GM23248 (cell line): ENCODE measurements around the gene SIK3. TPM values are rescaled to one million over a fixed set of nuclear protein-coding genes. Genes with fewer than 3 reads are reported as not detected.

Source experiments
- DNase-seq: peaks from one replicate; pipeline ENCODE4 v3.0.0-alpha.2; 2015
- H2AFZ ChIP-seq: fragments of 200-600 bp; sonication (generic); 2 replicates; pipeline ENCODE4 v1.6.1; 2016; ENCODE audit warnings: antibody characterized with exemption
- H3F3A ChIP-seq: fragments of 200-600 bp; sonication (generic); 2 replicates; pipeline ENCODE4 v1.6.1; 2016; ENCODE audit warnings: mild to moderate bottlenecking, antibody characterized with exemption, mixed run types; ENCODE audit not compliant: insufficient read depth
- H3K27ac ChIP-seq: fragments of 200-600 bp; sonication (generic); 2 replicates; pipeline ENCODE4 v1.5.1; 2016; ENCODE audit warnings: mild to moderate bottlenecking
- H3K27me3 ChIP-seq: fragments of 200-600 bp; sonication (generic); replicated peaks from 2 replicates; pipeline ENCODE4 v1.6.1; 2016; ENCODE audit warnings: mild to moderate bottlenecking; ENCODE audit not compliant: insufficient read depth
- H3K36me3 ChIP-seq: fragments of 200-600 bp; sonication (generic); 2 replicates; pipeline ENCODE4 v1.6.1; 2016; ENCODE audit warnings: low read depth, mild to moderate bottlenecking
- H3K4me1 ChIP-seq: fragments of 200-600 bp; sonication (generic); 2 replicates; pipeline ENCODE4 v1.6.1; 2016; ENCODE audit warnings: mild to moderate bottlenecking; ENCODE audit not compliant: insufficient read depth
- H3K4me2 ChIP-seq: fragments of 200-600 bp; sonication (generic); one replicate; pipeline ENCODE4 v1.6.1; 2016; ENCODE audit warnings: mild to moderate bottlenecking; ENCODE audit not compliant: unreplicated experiment
- H3K4me3 ChIP-seq: fragments of 200-600 bp; sonication (generic); 2 replicates; pipeline ENCODE4 v1.5.1; 2016; ENCODE audit warnings: mild to moderate bottlenecking
- H3K79me2 ChIP-seq: fragments of 200-600 bp; sonication (generic); 2 replicates; pipeline ENCODE4 v1.6.1; 2016; ENCODE audit warnings: mild to moderate bottlenecking; ENCODE audit not compliant: insufficient read depth
- H3K9ac ChIP-seq: fragments of 200-600 bp; sonication (generic); 2 replicates; pipeline ENCODE4 v1.6.1; 2016; ENCODE audit warnings: mild to moderate bottlenecking
- H3K9me2 ChIP-seq: fragments of 200-600 bp; sonication (generic); 2 replicates; pipeline ENCODE4 v1.6.1; 2016; ENCODE audit warnings: mixed run types, mild to moderate bottlenecking, moderate library complexity; ENCODE audit not compliant: insufficient read depth
- H3K9me3 ChIP-seq: fragments of 200-600 bp; sonication (generic); one replicate; pipeline ENCODE4 v1.6.1; 2017; ENCODE audit warnings: low read depth
- H4K20me1 ChIP-seq: fragments of 200-600 bp; sonication (generic); 2 replicates; pipeline ENCODE4 v1.6.0; 2016; ENCODE audit not compliant: insufficient read depth
- EZH2 ChIP-seq: fragments of 200-600 bp; sonication (generic); IDR thresholded peaks from 2 replicates; pipeline ENCODE4 v1.6.1; 2018; ENCODE audit warnings: antibody characterized with exemption, mild to moderate bottlenecking; ENCODE audit not compliant: insufficient read depth, poor library complexity, severe bottlenecking
- EZH2phosphoT487 ChIP-seq: fragments of 200-600 bp; sonication (generic); IDR thresholded peaks from 2 replicates; pipeline ENCODE4 v1.6.1; 2018; ENCODE audit warnings: antibody characterized with exemption, moderate library complexity, mild to moderate bottlenecking, low read depth; ENCODE audit not compliant: insufficient read depth
- WGBS, 2 experiments: methylation state at CpG; one replicate each; pipeline ENCODE4 v1.1.6; 2015 to 2017; ENCODE audit warnings: low lambda C conversion rate in 2 of 2, low coverage in 1 of 2; ENCODE audit errors: missing lambda C conversion rate in 2 of 2; 5-methylcytosine and 5-hydroxymethylcytosine counted together
- in situ Hi-C: fragments of 300-500 bp; cut with MboI; formaldehyde crosslinking; loops from 2 replicates; pipeline ENCODE4 v1.15.0; 2020
- polyA plus RNA-seq: library from polyadenylated mRNA; unstranded; fragments of >200 nt; fragmentation: Nextera tagmentation; extraction: Ambion mirVana; gene quantifications from 2 replicates; pipeline ENCODE4 v1.2.1, GENCODE V29; 2016
- total RNA-seq: library from RNA; depleted of rRNA; stranded (reverse); fragments of >200 nt; shearing (Covaris generic); gene quantifications from 2 replicates; pipeline ENCODE4 v1.2.3, GENCODE V29; 2014

SIK3 gene
- total and polyA plus RNA-seq, 2 experiments from 2014 or later = 4.2 to 15.5 TPM

DNA sequence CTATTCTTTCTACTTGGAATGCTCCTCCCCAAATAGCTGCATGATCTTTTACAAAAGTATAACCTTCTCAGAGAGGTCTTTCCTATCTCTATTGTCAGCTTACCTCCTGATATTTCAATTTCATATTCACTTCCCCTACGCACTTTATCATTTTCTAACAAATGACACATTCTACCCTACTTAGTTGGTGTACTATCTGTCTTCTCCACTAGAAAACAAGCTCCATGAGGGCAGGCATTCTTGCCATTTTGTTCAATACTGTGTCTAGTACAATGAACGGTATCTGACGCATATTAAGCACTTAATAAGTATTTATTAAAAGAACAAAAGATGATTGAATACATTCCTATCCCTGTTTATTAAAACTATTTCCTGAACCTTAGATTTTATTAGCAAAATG lies 164.3 kb downstream of the SIK3 start:
- WGBS, 2 experiments = 97 to 99% methylated on average over 3 of the region's 3 CpGs
- H3K9me2 ChIP-seq = no peaks in the 10 kb centered on the region
- no peak overlapping the region for H3K4me3 ChIP-seq
- in situ Hi-C loops = no loop called here
- H3K36me3 ChIP-seq = no peaks in the 10 kb centered on the region
- H2AFZ ChIP-seq = no peak overlapping the region
- TF ChIP-seq EZH2 (no peak), EZH2phosphoT487 (no peak)
- no peak overlapping the region for H3K27ac ChIP-seq
- no peak for DNase-seq
- no peak overlapping the region for H3K9ac ChIP-seq
- H3K27me3 ChIP-seq = no peaks in the 10 kb centered on the region
- no peaks in the 10 kb centered on the region for H4K20me1 ChIP-seq
- no peaks in the 10 kb centered on the region for H3K79me2 ChIP-seq
- no peaks in the 10 kb centered on the region for H3F3A ChIP-seq
- H3K4me2 ChIP-seq = no peak overlapping the region
- H3K4me1 ChIP-seq = peaks cover 16% of the 10 kb centered on the region
- H3K9me3 ChIP-seq = no peaks in the 10 kb centered on the region

DNA sequence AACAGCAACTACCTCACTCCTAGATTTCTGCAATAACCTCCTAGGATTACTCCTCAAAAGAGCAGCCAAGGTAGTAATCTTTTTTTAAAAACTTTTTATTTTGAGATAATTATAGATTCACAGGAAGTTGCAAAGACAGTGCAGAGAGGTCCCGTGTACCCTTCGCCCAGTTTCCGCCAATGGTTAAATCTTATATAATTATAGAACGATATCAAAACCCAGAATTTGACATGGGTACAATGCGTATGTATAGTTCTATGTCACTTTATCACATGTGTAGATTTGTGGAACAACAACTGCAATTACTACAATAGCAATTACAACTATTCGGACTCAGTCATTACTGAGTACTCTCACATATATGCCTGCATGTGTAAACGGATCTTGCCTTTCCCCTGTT lies 166.0 kb downstream of the SIK3 start:
- peaks cover 16% of the 10 kb centered on the region for H3K4me1 ChIP-seq
- H3K4me2 ChIP-seq = no peak overlapping the region
- in situ Hi-C loops = no loop called here
- no peak overlapping the region for H2AFZ ChIP-seq
- H3K79me2 ChIP-seq = no peaks in the 10 kb centered on the region
- H3K9me3 ChIP-seq = no peaks in the 10 kb centered on the region
- TF ChIP-seq EZH2phosphoT487 = no peak
- no peak for TF ChIP-seq EZH2
- WGBS, 2 experiments = 93 to 94% methylated on average over 7 of the region's 7 CpGs
- H3K36me3 ChIP-seq = no peaks in the 10 kb centered on the region
- H3K4me3 ChIP-seq = no peak overlapping the region
- no peak for DNase-seq
- H3K9me2 ChIP-seq = no peaks in the 10 kb centered on the region
- H3K27ac ChIP-seq = no peak overlapping the region
- no peaks in the 10 kb centered on the region for H3K27me3 ChIP-seq
- no peaks in the 10 kb centered on the region for H3F3A ChIP-seq
- H4K20me1 ChIP-seq = no peaks in the 10 kb centered on the region
- H3K9ac ChIP-seq = no peak overlapping the region

DNA sequence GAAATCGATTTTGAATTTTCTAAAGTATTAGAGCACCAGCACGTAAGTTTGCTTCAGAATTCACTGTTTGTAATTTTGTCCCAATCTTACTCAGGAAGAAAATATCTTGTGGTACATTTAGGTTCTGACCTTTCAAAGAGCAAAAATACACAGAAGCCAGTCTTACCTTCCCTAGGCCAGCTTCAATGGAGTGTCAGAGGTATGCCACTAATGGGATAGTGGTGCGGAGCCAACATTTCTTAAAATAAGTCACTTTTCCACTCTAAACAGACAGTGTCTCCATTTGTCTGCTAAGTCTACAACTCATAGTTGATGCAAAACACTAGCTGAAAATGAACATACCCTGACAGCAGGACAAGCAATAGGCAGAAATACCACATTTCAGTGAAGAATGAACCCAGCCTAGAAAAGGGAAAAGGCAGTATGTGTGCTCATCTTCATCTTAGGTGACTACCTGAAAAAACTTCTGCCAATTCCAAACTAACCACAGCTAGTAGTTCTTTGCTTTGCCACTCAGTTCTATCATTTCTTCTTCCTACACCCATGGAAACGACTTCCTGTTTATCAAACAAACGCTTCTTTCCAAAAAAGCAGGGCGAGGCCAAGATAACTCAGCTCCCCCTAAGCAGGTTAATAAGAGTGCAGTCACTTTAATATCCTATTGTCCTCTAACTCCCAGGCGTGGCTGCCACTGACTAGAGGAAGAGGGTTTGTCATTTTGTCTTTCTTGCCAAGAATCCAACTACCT lies 166.8 kb downstream of the SIK3 start:
- no peaks in the 10 kb centered on the region for H3F3A ChIP-seq
- no peaks in the 10 kb centered on the region for H3K36me3 ChIP-seq
- no peaks in the 10 kb centered on the region for H3K79me2 ChIP-seq
- no peaks in the 10 kb centered on the region for H4K20me1 ChIP-seq
- in situ Hi-C loops = no loop called here
- peaks cover 16% of the 10 kb centered on the region for H3K4me1 ChIP-seq
- H3K4me3 ChIP-seq = no peak overlapping the region
- 67 to 69% methylated on average over 7 of the region's 7 CpGs for WGBS, 2 experiments
- no peaks in the 10 kb centered on the region for H3K9me2 ChIP-seq
- no peak overlapping the region for H3K9ac ChIP-seq
- H3K4me2 ChIP-seq = no peak overlapping the region
- no peak overlapping the region for H3K27ac ChIP-seq
- H3K9me3 ChIP-seq = no peaks in the 10 kb centered on the region
- TF ChIP-seq EZH2phosphoT487 = no peak
- no peak for TF ChIP-seq EZH2
- H3K27me3 ChIP-seq = no peaks in the 10 kb centered on the region
- no peak overlapping the region for H2AFZ ChIP-seq
- peak; percentile 46 for DNase-seq

DNA sequence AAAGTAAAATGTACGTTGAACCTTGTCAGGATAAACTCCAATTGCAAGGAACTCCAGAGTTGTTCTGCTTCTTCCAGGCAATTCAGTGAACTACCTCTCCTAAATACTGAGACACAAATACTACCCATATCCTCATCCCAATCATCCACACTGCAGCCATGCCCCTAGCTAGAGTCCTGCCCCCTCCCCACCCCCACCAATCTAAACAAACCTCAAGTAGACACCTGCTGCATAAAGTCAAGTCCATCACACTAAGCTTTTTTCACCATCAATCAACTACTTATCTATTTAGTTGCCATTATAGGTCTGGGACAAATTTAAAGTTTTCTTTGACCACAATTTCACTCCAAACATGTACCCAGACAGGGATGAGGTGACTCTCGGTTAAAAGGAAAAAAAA lies 167.6 kb downstream of the SIK3 start:
- H3K79me2 ChIP-seq = no peaks in the 10 kb centered on the region
- no peak overlapping the region for H3K9ac ChIP-seq
- H3K27ac ChIP-seq = no peak overlapping the region
- no peak overlapping the region for H3K4me2 ChIP-seq
- no peak for DNase-seq
- no peak overlapping the region for H2AFZ ChIP-seq
- TF ChIP-seq EZH2phosphoT487 = no peak
- no peak for TF ChIP-seq EZH2
- 92 to 99% methylated on average over 2 of the region's 2 CpGs for WGBS, 2 experiments
- H3F3A ChIP-seq = no peaks in the 10 kb centered on the region
- H3K4me3 ChIP-seq = no peak overlapping the region
- H3K9me3 ChIP-seq = no peaks in the 10 kb centered on the region
- H3K36me3 ChIP-seq = no peaks in the 10 kb centered on the region
- H3K9me2 ChIP-seq = no peaks in the 10 kb centered on the region
- no peaks in the 10 kb centered on the region for H4K20me1 ChIP-seq
- H3K4me1 ChIP-seq = peaks cover 16% of the 10 kb centered on the region
- in situ Hi-C loops = no loop called here
- no peaks in the 10 kb centered on the region for H3K27me3 ChIP-seq
